DMS 273 treated with DMSO at 0.1 percent for 48 hours (cell line): ENCODE results near the gene SYTL2.
"Not testable (repeated sequence)": the region's sequence is repeated elsewhere in the genome, so short reads cannot be mapped to it uniquely, and the experiment has no call there.

Experiments
- DNase-seq: peaks from one replicate; lab custom pipeline; 2025; lab: John Stamatoyannopoulos, UW

The SYTL2 gene, protein sequence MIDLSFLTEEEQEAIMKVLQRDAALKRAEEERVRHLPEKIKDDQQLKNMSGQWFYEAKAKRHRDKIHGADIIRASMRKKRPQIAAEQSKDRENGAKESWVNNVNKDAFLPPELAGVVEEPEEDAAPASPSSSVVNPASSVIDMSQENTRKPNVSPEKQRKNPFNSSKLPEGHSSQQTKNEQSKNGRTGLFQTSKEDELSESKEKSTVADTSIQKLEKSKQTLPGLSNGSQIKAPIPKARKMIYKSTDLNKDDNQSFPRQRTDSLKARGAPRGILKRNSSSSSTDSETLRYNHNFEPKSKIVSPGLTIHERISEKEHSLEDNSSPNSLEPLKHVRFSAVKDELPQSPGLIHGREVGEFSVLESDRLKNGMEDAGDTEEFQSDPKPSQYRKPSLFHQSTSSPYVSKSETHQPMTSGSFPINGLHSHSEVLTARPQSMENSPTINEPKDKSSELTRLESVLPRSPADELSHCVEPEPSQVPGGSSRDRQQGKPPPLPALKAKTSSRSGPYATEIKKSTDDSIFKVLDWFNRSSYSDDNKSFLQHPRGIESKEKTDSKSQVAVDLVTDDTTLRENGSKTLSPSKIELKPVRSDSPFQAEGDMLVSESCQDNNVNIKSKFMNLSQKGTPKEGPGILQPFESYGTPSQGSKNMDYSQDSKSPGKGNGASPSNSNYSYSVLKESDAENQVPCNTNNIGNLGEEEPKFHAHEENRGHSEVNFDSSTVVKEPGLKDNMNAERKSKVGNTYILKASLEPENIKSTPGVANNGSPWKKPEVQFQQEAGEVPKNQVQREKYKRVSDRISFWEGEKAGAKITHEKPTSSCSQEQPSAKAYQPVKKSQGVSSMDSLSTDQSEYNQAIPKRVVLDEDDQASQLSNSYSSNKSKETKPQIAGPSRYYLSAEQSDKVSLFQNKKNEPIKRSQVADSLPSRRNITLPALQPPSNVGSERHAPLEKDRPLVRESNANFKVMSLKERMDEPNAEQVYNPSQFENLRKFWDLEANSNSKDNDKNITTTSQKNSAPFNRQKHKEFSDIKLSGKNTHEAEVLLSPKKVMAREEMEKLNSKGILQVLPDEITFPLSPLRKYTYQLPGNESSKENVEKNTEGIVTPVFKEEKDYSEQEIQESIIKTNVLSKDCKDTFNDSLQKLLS (N-terminal part only)

DNA sequence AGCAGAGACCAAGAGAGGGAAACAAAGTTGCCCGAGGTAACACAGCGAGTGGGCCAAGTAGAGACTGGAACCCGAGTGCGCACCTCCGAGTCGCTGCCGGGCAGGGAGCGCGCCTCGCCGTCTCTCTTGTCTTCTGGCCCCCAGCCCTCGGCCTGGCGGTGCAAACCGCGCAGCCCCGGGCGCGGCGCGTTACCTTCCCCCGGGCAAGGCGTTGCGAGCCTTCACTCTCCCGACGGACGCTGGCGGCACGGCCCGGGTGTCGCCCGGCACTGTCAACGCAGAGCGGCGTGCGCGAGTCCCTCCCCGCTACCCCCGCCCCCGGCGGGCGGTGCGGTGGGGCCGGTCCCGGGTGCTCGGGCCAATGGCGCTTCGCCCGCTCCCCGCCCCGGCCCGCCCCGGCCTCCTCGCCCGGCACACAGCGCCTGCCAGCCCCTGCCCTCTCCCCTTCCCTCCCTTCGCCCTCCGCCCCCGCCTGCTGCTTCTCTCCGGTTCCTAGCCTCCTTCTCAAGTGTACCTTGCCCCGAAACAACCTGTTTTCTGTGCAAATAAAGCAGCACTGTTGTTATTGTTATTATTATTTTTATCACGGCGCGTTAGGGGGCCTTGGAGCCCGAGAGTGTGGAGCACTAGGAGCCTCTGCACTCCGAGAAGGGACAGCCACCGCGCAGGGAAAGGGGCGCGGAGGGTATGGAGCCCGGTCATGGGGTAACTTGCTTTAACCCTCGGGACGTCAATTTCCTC is at the start of gene SYTL2:
TSS of gene SYTL2 (minus strand) at position 271 of the 741 bp plus-strand sequence. CDS start 53,416 bp downstream, outside the sequence.
- DNase-seq: no peak

DNA sequence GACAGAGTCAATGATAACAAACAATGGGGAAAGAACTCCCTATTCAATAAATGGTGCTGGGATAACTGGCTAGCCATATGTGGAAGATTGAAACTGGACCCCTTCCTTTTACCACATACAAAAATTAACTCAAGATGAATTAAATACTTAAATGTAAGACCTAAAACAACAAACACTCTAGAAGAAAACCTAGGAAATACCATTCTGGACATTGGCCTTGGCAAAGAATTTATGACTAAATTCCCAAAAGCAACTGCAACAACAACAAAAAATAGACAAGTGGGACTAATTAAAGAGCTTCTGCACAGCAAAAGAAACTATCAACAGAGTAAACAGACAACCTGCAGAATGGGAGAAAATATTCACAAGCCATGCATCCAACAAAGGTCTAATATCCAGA is 48.6 kb upstream of the SYTL2 start:
- DNase-seq: not testable (repeated sequence)

DNA sequence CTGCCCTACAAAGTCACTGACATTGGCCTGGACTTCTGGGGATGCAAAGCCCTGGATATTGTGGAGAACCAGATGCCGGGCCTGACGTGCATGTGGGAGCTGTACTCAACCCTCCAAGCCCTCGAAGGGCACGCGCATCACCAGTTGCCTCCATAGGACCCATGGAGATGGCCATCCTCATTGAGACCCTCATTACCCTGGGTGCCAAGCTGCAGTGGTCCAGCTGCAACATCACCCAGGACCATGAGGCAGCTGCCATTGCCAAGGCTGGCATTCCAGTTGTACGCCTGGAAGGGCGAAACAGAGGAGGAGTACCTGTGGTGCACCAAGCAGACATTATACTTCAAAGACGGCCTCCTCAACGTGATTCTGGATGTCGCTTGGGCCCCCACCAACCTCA is 46.2 kb upstream of the SYTL2 start:
- no peak for DNase-seq

DNA sequence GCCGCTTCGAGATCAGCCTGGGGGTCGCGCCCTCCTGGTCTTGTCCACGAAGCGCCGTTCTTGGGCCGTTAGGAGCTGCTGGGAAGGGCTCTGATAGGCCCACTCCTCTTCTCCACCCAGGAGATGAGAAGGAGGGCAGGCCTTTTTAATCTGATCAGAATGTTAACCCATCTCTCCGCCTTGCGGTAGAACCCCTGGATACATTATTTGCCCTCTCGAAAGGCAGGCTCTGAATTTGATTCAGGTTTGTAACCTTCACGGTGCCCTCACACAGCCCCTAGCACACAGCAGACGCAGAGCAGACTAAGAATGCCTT is 44.4 kb upstream of the SYTL2 start, which contains the start of gene CCDC83:
TSS of gene CCDC83 (plus strand) at position 43 of the 316 bp plus-strand sequence. CDS start 9,741 bp downstream, outside the sequence.
- no peak for DNase-seq

DNA sequence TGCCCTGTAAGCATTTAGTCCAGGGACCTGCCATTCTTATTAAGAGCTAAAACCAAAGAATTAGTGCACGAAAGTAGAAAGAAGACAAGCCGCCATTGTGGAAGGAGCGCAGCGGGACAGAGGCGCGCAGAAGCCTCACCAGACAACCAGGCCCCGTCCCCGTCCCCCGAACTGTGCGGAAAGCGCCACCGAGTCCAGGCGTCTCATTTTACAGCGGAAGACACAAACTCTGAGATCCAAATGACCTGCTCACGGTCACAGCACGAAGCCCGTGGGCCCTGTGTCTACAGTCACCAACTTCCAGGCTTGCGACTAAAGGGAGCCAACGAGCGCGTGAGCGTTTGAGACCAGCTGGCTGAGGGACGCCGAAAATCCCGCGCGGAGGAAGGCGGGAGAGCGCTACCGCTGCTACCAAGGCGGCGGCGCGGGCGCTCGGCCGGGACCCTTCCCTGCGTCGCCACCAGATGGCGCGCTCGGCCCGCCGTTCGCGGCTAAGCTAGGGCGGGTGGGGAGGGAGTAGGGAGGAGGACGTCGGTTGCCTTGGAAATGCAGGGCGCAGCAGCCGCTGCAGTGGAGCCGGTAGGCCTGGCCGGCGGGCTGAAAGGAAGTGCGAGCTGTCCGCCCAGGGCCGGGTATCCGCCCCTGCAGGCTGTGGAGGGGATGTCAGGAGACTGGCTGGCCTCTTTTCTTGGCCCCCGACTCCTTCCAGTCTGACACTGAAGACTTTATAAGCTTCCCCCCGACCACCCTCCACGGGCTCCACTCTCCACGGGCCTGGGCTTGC is 43.8 kb upstream of the SYTL2 start:
- peak; percentile 52 for DNase-seq

DNA sequence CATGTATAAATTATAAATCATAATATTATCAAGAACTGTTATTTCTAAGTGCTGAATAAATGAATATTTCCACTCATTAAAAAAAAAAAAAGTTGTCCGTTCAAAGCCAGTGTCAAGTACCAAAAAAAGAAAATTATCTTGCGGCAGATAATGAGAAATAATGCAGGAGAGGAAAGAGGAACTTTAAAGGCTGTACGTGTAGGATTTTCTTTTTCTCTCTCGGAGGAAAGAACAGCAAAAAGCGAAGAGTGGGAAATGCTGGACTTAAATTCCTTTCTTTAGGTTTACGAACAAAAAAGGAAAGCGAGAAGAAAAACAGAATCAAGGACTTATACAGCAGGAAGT is 43.2 kb upstream of the SYTL2 start:
- no peak for DNase-seq

DNA sequence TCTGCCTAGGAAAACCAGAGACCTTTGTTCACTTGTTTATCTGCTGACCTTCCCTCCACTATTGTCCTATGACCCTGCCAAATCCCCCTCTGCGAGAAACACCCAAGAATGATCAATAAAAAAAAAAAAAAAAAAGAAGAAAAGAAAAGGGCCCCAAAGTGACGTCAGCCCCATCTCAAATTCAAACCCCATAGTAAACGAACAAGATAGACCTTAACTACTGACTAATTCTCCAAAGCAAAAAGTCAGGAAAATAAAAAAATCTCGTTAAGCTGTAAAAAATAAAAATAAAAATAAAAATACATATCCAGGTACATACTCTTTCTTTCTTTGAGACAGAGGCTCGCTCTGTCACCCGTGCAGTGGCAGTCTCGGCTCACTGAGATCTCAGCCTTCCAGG is 42.6 kb upstream of the SYTL2 start:
- not testable (repeated sequence) for DNase-seq

DNA sequence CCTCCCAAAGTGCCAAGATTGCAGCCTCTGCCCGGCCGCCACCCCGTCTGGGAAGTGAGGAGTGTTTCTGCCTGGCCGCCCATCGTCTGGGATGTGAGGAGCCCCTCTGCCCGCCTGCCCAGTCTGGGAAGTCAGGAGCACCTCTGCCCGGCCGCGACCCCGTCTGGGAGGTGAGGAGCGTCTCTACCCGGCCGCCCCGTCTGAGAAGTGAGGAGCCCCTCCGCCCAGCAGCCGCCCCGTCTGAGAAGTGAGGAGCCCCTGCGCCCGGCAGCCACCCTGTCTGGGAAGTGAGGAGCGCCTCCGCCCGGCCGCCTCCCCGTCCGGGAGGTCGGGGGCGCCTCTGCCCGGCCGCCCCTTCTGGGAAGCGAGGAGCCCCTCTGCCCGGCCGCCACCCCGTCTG is 41.8 kb upstream of the SYTL2 start:
- not testable (repeated sequence) for DNase-seq

DNA sequence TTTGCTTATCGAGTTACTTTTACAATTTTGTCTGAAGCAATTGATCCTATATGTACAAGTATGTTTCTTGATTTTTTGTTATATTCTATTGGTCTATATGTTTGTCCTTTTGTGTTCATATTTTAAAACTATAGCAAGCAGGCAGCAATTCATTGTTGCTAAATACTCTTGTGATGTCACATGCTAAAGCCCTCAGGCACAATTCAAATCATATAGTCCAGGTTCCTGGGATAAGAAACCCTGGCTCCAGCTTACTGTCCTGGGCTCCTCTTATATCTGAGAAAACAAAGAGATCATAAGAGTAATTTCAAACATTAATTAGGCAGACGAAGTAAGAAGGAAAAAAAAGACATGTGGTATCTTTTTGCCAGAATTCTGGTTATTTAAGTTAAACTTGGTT is 37.6 kb upstream of the SYTL2 start:
- DNase-seq: no peak

DNA sequence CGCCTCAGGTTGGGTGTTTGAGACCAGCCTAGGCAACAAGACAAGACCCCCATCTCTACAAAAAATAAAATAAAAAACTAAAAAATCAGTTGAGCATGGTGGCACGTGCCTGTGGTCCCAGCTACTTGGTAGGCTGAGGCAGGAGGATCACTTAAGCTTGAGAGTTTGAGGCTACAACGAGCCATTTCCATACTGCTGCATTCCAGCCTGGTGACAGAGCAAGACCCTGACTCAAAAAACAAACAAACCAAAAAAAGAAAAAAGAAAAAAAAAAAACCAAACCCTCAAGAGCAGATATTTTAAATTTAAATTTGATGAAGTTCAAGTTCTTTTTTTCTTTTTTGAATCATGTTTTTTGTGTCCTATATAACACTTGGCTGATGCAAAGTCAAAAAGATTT is 37.1 kb upstream of the SYTL2 start:
- no peak for DNase-seq

DNA sequence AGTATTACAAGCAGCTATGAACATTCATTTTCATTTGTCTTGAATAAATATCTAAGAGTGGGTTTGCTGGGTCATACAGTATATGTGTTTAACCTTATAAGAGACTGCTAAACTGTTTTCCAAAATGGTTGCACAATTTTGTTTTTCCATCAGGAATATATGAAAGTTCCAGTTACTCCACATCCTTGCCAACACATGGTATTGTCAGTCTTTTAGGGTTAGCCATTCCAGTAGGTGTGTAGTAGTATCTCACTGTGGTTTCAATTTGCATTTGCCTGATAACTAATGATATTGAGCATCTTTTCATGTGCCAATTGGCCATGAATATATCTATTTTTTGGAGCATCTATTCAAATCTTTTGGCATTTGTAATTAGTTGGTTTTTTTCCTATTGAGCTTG is 36.5 kb upstream of the SYTL2 start:
- no peak for DNase-seq

DNA sequence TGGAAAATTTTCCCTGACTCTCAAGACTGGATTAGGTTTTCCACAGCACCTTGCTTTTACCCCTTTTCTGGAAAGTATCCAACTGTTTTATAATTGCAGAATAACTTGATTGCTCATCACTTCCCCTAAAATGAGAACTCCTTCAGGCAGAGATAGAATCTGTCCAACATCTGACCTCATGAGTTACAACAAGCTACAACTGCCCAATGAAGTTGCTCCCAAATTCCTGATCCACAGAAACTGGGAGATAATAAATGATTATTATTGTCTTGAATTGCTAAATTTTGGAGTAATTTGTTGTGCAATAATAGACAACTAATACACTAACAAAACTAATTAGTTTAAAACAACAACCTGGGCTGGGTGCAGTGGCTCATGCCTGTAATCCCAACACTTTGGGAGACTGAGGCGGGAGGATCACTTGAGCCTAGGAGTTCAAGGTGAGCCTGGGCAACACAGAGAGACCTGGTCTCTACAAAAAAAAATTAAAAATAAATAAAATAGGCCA is 34.2 kb upstream of the SYTL2 start:
- no peak for DNase-seq

DNA sequence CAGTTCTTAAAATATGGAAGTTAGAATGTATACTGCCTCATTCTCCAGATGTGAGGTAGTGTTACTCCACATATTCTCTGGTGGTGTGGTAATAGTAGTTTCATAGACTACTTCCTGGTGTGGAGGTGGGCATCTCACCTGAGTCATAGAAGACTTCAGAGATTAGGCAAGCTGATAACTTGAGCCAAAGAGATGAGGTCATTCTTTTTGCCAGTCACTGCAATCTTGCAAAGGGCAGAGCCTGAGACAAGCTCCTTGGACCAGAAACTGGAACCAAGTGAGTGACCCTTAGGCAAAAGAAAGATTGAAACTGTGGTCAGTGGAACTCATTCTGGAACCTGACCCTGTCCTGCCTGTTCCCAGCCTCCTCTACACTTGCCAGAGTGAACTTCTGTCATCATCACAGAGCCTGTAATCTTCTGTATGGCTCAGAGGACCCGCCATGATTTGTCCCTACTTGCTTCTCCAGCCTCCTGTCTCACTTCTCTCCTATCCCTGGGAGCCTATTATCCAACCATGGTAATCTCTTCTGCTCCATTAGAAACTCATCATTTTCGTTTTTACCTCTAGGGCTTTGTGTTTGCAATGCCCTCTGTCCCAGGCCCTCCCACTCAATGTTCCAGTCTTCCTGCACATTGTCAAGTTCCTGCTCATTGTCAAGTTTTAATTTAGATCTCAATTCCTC is 33.6 kb upstream of the SYTL2 start:
- no peak for DNase-seq

DNA sequence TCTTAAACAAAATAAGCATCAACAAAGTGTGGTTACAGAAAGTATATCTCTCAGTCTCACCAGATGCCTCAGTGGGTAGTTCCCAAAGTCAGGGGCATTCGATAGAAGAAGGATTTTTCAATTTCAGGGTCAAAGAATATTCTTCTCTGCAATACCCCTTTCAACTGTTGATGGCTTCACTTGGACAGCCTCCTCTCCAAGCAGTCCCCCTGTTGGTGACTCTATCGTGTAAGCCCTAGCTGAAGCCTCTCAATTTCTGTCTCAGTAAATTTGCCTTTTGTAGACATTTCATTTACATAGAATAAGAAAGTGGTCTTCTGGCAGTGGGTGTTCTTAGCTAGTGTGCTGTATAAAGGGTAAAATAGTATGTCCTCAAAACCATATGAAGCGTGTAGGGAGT is 33.0 kb upstream of the SYTL2 start:
- no peak for DNase-seq

DNA sequence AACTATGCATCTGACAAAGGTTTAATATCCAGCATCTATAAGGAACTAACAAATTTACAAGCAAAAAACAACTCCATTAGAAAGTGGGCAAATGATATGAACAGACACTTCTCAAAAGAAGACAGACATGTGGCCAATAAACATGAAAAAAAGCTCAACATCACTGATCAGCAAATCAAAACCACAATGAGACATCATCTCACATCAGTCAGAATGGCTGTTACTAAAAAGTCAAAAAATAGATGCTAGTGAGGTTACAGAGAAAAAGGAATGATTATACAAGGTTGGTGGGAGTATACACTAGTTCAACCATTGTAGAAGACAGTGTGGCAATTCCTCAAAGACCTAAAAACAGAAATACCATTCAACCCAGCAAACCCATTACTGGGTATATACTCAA is 30.0 kb upstream of the SYTL2 start:
- DNase-seq: not testable (repeated sequence)

DNA sequence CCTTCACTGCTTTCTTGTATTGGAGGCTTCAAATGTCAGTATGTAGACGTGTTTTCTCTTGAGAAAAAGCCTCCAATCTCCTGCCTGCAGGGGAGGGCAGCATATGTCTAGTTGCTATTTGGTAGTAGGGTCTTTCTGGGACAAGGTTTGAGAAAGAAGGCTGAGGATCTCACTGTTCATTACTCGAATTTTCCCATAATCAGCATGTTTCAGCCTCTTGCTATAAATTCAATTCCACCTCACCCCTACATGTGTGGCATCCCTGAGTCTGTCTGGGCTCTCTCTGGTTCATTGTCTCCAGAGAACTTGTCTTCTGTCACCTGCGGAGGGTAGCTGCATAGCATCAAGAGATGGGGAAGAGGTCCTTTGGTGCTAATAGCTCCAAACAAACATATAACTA is 24.8 kb upstream of the SYTL2 start:
- no peak for DNase-seq

DNA sequence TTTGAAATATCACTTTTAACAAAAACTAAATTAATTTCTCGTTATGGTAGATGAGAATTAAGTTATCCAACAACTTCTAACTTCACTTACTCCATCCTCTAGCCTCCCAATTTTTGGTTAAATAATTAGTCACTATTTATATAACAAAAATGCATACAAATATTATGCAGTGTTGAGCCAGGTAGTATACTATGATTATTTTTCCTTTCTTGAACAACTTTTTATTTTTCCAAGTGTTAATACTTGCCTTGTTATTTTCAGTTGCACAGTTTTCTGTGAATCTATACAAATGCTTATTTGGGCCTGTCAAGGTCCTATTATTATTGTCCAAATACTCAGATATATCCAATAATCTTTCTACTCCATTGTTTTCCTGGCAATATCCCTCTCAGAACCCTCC is 24.3 kb upstream of the SYTL2 start:
- no peak for DNase-seq

DNA sequence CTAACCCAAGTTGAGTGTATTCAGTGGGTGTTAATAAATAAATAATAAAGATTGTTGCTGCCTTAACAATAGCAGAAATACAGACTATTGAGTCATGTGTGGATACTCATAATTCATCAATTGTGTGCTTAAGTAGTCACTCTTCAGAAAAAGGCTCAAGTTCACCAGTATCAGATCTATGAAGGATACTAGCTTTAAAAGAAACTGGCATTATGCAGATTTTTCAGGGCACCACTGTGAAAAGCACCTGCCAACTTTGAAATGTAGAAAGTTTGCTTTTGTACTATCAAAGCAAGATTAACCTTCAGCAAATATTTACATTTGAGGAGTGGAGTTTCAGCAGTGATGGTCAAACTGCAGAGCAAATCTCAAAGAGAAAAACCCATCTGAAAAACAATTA is 20.1 kb upstream of the SYTL2 start:
- no peak for DNase-seq

DNA sequence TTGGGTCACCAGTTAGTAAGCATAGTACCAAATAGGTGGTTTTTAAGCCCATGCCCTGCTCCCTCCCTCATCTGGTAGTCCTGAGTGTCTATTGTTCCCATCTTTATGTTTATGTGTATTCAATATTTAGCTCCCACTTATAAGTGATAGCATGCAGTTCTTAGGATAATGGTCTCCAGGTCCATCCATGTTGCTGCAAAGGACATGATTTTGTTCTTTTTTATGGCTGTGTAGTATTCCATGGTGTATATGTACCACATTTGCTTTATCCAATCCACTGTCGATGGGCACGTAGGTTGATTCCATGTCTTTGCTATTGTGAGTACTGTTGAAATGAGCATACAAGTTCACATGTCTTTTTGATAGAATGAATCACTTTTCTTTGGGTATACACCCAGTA is 18.2 kb upstream of the SYTL2 start:
- DNase-seq: no peak

DNA sequence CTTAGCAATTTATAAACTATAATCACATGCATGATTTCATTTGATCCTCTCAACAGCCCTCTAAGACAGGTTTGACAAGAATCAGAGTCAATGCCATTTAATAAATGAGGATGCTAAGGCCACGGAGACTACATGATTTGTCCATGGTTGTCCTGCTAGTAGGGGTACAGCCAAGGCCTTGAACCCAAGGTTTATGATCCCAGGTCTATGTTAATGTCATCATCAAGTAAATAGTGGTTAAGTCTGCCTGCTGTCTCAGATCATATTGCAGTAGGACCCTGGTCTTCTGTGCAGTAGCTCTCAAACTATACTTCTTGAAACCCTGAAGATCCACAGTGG is 17.7 kb upstream of the SYTL2 start:
- no peak for DNase-seq
